Hippocampal formation (tissue), 2 donors: Measurements from ENCODE around the gene MMP17.
"Not testable (repeated sequence)": the region's sequence is repeated elsewhere in the genome, so short reads cannot be mapped to it uniquely, and the experiment has no call there.

ENCODE experiments used
- DNase-seq, 2 donors: peaks; one replicate each; lab custom pipeline; 2025; lab: John Stamatoyannopoulos, UW

The MMP17 gene

DNA sequence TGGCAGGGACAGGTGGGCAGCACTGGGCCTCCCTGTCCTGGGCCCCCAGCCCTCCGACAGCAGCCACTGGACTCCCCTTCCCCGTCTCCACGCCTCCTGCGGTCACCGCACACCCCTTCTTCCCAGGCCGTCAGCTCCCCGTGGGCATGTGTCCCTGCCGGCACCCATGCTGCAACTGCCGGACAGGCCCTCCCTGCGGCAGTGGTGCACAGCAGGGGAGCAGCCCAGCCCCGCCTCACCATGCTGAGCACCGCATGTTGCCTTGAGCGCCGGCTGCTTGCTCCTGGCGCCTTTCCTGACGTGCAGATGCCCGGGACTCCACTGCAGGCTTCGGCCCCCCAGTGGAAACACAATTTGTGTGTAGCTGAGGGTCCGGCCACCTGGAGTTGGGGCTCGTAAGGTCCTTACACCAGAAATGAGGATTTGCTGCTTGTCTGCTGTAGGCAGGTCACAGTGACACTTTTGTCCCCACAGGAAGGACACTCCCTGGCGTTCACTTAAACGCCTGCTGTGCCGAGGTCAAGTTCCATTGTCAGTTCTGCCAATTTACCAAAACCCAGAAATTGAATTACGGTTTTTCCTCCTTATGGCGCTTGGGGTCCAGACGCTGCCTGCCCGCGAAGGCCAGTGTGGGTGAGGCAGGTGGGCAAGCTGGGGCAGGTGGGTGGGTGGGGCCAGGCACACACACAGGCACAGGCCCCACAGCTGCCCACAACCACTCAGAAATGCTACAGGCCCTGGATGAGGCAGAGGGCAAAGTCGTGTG is 28.2 kb upstream of the MMP17 start:
- no peak for DNase-seq

GRCh38 chr12:131800594-131801135 is 27.5 kb upstream of the MMP17 start:
- no peak for DNase-seq

- no peak for DNase-seq
Measured at GRCh38 chr12:131801254-131801866, 26.8 kb upstream of the MMP17 start.

DNA sequence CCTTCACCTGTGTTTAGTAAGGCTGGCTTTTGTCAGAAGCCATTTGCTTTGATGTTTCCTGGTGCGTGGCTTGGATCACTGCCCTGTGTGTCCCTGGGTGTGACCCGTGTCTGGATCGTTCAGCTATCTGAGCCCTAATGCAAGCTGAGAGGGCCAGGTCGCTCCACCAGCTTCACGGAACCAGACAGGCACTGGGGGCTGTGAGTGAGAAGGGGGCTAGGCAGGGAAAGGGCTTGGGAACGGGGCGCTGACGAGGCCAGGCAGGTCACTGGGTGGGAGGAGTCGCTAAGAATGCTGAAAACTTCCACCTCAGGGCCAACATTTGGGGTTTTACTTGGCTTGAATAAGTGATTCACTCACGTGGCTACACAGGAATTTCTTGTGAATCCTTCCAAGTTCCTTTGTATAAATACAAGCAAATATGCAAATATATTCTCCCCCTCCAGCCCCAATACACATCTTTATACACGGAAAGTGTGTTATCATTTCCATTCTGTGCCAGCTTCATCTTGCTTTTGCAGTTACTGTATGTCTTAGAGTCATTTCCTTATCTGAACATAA is 24.2 kb upstream of the MMP17 start:
- no peak for DNase-seq

- DNase-seq: no peak
Measured at GRCh38 chr12:131805421-131805820, 22.8 kb upstream of the MMP17 start.

GRCh38 chr12:131806674-131807073 is 21.5 kb upstream of the MMP17 start:
- no peak for DNase-seq

DNA sequence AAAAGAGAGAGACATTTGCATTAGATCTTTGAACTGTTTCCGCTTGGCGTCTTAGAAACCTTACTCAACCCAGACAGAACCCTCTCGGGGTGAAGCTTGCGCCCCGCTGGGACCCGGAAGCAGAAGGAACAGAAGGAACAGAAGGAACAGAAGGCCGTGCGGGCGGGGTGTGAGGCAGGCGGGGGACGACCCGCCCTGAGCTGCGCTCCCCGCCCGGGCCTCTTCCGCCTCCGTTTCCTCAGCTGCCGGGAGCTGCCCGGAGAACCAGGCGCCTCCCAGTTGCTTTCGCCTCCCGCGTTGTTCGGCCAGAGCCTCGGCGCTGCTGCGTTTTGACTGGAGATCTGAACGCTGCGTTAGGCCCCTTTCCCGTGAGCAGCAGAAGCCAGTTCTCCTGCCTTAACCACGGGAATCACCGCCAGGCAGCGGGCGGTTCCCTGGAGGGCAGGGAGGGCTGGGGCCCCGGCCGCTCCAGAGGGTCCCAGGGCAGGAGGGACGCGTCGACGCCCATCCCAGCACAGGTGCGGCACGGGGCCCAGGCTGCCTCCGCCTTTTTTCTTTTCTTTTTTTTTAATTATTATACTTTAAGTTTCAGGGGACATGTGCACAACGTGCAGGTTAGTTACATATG is 19.3 kb upstream of the MMP17 start:
- DNase-seq: no peak

DNA sequence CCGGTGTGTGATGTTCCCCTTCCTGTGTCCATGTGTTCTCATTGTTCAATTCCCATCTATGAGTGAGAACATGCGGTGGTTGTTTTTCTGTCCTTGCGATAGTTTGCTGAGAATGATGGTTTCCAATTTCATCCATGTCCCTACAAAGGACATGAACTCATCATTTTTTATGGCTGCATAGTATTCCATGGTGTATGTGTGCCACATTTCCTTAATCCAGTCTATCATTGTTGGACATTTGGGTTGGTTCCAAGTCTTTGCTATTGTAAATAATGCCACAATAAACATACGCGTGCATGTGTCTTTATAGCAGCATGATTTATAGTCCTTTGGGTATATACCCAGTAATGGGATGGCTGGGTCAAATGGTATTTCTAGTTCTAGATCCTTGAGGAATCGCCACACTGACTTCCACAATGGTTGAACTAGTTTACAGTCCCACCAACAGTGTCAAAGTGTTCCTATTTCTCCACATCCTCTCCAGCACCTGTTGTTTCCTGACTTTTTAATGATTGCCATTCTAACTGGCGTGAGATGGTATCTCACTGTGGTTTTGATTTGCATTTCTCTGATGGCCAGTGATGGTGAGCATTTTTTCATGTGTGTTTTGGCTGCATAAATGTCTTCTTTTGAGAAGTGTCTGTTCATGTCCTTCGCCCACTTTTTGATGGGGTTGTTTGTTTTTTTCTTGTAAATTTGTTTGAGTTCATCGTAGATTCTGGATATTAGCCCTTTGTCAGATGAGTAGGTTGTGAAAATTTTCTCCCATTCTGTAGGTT is 18.5 kb upstream of the MMP17 start:
- not testable (repeated sequence) for DNase-seq

DNA sequence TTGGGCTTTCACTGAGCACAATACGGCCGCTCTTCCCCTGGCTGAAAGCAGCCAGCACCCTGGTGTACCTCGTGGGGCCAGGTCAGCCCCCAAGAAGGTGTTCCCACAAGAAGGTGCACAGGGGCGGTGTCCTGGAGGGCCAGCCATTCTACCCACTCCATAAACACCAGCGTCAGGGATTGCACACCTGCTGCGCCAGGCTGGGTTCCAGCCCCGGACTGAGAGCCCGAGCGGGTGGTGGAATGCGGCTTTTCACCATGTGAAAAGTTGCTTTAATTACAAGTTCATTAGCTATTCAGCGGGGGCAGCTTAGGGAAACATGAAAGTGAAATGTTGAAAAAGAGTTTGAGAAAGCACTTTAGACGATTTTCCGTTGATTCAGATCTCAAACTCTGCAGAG is 17.5 kb upstream of the MMP17 start:
- DNase-seq: no peak

- DNase-seq: no peak
Measured at GRCh38 chr12:131815131-131815530, 13.1 kb upstream of the MMP17 start.

GRCh38 chr12:131816495-131816894 is 11.7 kb upstream of the MMP17 start:
- DNase-seq: no peak

- no peak for DNase-seq
Measured at GRCh38 chr12:131817241-131817640, 11.0 kb upstream of the MMP17 start.

DNA sequence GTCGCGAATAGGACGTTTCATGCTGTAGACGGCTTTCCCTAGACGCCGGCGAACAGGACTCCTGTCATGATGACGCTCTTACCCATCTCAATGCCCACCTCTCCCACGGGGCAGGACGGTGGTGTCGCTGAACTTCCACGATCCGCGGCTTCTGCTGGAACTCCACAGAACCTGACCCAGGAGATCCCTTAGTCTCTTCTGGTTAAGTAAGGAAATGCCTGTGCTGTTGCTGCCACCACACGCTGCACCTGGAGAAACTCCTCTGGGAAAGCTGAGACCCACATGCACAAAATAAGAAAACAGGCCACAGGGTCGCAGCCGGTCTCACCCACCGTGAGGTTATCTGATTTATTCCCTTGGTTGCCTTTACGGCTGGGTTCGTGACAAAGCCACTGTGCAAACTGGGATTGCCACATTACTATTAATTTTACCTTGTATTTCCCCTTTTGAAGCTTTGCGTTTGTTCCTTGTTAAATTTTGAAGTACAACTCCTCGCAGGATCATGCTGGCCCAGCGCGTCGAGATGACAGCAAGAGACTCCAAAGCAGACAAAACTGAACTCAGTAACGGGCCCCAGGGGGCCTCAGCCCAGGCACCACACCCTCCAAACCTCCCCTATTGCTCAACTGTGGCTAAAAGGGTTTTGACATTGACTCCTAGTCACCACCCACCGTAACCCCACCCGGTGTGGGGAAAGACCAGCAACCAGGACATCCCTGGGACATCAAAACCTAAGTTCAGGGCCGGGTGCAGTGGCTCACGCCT is 9.2 kb upstream of the MMP17 start:
- DNase-seq: no peak

- DNase-seq: no peak
Measured at GRCh38 chr12:131824450-131824849, 3.7 kb upstream of the MMP17 start.

DNA sequence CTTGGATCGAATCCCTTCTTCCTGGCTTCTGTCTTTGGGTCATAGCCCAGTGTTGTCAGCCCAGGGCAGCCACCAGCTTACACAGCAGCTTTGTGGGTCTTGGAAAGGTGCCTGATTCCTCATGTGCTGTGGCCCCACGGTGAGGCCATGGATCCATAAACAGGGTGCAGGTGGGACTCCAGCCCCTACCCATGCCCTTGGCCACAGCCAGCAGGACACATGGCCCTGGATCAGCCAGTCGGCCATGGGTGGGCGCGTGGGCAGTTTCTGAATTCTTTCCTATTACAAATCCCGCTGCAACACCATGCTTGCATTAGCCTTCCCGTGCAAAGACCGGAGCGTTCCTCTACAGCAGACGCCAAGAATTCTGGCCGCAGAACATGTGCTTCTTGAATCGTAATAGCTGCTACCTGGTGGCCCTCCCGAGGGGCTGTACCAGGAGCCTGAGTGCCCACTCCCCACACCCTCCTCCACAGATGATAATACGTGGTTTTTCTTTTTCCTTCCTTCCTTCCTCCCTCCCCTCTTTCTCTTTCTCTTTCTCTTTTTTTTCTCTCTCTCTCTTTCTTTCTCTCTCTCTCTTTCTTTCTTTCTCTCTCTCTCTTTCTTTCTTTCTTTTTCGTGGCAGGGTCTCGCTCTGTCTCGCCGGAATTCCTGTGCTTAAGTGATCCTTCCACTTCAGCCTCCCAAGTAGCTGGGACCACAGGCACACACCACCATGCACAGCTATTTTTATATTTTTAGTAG is 2.9 kb upstream of the MMP17 start:
- DNase-seq: peak in 1 of 2 donors; percentile 43

GRCh38 chr12:131826097-131826928 is 1.9 kb upstream of the MMP17 start:
- no peak for DNase-seq

DNA sequence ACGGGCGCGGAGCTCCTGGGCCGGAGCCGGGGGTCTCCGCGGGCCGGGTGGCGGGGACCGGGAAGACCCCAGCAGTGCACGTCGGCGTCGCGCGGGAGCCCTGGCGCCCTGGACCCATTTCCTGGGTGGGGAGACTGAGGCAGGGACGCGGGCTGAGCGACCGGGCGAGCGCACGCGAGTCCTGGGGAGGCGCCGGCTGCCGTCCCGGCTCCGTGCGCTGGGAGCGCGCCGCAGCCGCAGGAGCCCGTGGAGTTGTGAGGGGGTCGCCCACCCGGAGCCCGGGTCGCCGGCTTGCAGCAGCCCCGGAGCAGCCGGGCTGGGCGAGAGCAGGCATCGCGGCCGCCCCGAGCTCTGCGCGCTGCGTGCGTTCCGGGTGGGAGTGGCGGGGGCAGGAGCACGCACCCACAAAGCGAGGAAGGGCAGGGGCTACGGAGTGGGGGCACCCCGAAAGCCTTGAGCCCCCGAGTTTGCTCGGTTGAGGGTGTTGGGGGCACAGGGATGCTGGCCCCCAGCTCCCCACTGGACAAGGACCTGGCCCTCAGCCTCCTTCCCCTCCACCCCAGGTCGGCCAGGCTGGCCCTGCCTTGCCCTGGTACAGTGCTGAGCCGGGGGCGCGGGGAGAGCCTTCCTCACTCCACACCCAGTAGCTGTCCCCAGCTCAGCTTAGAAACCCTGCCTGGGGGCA is 620 bp downstream of the MMP17 start:
- no peak for DNase-seq

GRCh38 chr12:131829356-131829747 is 1.2 kb downstream of the MMP17 start:
- DNase-seq: no peak

- DNase-seq: no peak
Measured at GRCh38 chr12:131829791-131830334, 1.7 kb downstream of the MMP17 start.
